GM18508 (cell line): ENCODE results near the gene GRIA3.

ENCODE experiments used
- ATAC-seq: cut with Tn5 transposase; IDR thresholded peaks from one replicate; pipeline ENCODE4 v1.9.1; 2021; ENCODE audit warnings: moderate number of reproducible peaks; ENCODE audit not compliant: insufficient read depth, unreplicated experiment

GRIA3 gene

DNA sequence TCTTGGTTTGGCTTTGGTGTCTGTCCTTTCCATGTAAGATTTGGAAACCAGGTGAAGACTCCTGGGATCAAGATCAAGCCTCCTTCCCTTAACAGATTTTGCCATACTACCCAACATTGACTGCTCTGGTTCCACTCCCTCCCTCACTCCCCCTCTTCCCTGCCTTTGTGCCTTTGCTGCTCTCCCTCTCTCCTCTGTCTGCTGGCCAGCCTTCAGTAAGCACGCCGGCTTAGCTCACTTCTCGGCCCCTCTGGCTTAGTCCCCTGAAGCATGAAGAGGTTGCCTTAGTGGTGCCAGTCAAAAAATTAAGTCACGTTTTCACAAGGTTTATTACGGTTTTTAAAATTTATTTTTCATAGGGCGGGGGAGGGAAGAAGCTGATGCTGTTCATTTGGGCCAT lies 6.0 kb downstream of the GRIA3 start:
- no peak for ATAC-seq

DNA sequence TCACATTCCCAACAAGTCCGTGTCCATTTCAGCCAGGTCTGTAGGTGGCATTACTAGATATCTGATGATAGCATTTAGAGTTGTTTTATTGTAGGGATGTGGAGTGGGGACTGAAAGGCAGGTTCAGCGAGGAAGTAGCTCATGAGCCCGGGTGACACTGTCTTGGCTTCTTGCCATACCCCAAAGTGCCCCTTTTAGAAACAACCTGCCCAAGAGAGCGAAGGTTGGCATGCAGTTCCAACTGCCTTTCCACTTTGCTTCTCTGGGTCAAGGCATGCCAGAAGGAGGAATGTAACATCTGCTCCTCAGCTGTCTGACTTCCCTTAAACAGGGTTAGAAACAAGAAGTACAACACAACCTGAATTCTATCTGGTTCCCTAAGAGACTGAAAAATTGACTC lies 9.0 kb downstream of the GRIA3 start:
- no peak for ATAC-seq

DNA sequence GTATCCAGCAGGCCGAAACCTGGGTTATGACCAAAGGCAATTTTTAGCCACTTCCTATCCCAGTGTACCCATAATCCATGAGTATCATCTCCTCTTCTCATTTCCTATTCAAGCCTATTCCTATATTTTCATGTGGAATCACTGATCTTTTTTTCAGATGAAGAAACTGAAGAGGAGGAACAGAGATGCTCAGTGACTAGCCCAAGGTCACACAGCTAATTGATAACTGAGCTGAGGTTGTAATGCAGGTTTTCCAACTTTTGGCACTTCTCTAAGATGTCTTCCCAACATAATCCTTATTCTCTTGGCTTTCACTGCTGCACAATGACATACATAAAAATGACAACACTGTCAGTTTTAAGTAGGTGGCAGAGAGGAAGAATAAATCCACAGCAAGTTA lies 15.3 kb downstream of the GRIA3 start:
- ATAC-seq = no peak

DNA sequence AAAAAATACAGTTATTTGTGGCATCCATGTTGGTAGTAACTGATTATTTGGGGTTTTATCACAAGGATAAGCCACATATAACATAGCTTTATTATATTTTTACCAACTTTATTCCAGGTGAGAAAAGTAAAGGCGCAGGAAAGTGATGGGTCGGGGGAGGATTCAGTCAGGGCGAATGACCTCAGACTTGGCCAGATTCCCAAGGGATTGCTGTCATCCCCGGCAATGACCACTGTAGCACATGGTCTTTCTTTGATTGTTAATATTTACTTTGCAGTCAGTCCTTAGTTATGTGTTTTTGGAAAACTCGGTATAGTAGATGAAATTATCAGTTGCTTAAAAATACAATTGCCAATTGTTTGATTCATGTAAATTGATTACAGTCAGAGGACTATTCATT lies 17.6 kb downstream of the GRIA3 start:
- no peak for ATAC-seq

DNA sequence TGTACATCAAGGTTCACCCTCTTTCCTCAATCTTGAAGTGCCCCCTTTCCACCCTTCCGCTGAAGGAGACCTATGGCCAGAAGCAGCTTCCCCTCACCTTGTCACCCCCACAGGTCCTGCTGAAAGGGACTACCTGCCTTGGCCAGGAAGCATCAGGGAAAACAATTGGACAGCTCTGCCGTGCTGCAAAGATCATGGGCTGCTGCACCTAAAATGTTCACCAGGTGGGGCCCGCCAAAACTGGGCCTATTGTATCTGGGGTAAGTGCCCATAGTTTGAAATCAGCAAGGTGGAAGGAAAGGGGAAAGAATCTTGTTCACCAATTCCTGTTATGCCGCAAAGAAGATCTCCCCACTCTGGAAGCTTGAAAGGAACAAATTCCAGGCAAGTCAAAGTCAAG lies 18.4 kb downstream of the GRIA3 start:
- no peak for ATAC-seq

DNA sequence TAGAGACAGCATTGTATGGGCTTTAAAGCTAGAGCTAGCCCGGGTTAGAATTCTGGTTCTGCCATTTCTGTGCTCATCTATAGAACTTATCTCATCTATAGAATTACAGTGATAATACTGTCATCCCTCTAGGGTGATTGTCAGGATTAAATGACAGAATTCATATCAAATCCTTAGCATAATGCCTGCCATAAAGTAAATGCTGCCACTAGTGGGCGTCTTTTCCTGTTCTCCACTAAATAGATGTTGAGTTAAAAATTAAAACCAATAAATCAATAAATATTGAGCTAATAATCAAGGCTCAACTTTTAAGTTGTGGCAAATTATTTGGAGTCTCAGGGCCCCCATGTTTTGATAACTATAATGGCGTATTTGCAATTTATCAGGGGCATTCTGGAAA lies 19.7 kb downstream of the GRIA3 start:
- no peak for ATAC-seq

DNA sequence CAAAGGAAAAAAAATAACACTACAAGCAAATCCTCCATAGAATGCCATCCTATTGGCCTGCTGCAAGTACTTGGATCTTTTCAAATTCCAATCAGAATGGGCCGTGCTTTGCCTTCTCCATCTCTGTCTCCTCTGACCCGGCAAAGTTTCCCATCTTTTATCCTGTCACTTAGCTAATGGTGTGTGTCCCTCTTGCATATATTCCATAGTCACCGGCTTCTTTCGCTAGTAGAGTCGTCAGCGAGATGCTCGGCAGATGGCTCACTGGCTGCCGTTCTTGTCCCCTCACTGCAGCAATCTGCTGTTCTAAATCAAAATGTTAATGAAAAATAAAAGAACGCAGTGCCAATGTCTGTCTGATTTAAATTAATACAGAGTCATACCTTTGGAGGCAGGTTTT lies 22.1 kb downstream of the GRIA3 start:
- no peak for ATAC-seq

DNA sequence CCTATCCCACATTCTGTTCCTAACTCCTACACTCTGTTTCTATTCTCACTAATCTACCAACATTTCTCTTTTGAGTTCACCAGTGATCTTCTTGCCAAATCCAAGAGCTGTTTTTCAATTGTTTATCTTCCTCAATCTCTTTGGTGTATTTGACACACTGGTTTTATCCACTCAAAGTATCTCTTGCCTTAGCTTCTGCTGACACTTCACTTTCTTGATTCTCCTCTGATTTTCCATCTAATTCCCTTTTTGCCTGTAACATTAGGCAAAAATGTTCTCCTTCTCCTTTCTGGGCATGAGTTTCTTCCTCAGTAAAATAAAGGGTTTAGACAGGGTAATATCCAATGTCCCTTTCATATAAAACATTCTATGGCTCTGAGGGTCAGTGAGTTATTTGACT lies 26.2 kb downstream of the GRIA3 start:
- no peak for ATAC-seq

DNA sequence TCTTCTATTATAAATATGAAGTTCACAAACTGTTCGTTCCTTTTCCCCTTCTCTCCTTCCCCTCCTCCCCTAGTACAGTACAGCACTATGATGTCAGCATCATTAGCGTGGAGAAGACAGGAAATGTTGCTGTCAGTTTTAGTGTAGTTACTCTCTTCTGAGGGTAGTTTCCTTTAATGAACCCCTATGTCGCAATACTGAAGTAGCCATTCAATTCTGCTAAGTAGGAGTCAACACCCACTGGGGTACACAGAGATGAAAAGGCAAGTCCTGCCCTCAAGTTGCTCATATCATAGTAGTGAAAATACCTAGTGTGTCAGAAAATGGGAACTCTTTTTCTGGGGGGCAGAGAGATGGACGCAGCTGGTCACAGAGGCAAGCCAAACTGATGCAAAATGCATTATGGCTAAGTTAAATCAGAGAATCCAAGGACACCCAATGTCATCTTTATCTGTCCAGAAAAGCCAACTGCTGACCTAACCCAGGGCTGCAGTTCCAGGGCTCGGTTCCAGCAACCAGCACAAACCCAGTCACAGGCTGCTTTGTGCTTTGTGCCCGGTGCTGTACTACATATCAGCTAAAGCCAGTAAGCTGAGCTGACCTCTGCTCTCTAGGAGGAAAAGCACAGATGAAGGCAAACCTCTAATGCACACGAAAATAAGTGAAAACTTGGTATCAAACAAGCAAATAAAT lies 31.5 kb downstream of the GRIA3 start:
- no peak for ATAC-seq

DNA sequence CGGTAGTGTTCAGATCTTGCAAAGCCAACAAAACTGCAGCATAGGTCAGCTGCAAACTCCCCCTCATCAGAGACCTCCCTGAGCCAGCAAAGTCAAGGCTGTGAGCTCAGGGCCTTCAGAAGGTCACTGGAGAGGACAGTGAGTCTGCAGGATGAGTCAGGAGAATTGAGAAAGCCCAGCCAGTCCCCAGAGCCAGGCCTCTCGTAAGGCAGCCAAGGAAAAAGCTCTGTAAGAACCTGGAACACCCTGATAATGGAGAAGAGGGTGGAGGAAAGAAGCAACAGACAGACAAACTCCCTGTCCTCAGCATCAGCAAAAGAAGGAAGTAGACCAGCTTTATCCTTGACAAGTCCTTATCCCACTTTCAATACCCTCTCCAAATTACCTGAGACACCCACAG lies 33.0 kb downstream of the GRIA3 start:
- no peak for ATAC-seq

DNA sequence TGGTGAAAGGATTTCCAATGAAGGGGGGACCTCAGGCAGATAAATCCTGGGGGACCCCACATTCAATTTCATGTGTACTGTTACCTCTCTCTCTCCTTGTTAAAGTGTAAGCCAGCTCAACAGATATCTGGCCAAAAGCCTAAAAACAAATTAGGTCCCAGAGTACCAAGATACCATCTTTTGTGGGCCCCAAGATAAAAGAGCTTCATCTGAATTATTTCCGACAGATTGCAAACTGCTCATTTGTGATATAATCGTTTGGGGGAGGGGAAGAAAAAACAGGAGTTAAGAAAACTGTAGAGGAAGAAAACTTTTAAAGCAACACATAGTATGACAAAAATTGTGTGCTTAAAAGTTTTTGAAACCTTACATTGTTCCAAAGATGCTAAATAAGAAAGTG lies 33.6 kb downstream of the GRIA3 start:
- ATAC-seq = no peak

DNA sequence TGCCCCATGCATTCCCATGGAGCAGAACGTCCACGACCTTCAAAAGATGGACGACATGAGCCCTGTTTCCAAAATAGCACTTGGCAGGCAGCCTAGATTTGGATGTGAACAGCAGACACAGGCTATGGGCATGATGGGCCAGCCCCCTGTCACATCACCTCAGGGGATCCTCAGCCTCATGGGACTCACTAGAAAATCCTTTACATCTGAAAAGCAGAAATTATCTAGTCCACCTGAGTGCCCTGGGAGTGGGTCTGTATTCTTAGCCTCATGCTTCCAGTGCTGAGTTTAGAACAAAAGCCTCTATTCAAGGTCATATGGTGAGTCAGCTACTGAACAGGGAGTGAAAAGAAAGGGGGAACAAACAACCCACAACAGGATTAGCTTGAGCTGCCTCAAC lies 35.8 kb downstream of the GRIA3 start:
- no peak for ATAC-seq

DNA sequence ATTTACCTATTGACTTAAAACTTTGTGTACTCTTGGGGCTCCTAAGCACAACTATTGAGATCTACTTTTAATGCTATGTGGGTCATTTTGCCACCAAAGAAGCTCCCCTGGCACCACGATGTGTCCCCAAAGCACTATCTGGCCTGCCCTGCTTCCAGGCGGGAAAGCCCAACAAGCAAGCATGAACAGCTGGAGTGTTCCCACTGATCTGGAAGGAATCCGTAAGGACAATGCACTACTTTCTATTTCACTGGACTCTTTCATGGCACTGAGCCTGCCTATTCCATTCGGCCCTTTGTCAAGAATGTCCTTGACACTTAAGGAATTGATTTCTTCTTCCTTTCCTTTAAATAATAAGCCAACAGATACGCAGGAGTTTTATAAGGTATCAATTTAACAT lies 38.8 kb downstream of the GRIA3 start:
- ATAC-seq = no peak

DNA sequence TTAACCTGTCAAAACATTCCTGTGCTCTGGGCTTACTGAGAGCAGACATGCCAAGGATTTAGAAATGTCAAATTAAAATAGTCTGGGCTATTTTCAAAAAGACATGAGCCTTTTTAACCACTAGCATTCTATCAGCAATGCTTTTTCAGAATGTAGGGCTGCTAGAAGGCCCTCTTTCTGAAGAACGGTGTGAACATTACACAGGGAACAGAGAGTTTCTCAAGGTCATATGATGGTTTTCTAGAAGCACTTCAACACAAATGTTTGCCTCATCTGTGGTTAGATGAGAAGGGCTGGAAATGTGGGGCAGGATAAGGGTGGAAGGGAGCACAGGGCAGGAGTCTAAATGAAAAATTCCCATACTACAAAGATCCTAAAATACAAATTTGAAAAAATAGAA lies 39.3 kb downstream of the GRIA3 start:
- no peak for ATAC-seq

DNA sequence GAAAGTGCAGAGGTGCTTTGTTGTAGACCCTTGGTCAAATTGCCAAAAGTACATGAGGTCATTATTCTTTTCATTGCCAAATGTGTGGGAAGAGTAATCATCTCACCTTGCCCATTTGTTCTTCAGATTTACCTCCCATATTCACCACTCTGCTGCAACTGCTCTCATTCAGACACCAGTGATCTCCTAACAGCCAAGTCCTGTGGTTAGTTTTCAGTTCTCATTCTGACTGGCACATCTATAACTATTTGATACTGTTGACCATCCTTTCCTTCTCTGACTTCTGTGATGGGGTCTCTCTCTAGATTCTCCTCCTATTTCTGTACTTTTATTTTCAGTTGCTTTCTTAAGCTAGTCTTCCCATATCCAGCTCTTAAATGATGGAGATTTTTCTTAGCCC lies 39.8 kb downstream of the GRIA3 start:
- peak; percentile 84 for ATAC-seq

DNA sequence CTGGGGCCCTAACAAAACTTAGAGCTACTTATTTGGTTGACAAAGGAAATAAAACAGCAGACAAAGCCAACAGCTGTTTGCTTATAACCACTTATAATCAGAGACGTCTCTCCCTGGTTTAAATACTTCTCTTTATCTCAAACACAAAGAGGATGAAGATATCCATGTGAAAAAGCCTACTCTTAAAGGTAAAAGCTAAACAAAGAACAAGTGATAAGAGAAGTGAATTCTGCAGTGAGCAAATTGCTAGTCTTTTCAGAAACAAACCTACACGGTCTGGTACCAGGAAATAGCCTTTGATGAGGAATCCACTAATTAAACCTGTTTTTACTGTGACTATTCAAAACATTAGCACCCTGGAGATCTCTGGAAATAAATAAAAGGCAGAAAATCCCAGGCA lies 46.7 kb downstream of the GRIA3 start:
- ATAC-seq = no peak

DNA sequence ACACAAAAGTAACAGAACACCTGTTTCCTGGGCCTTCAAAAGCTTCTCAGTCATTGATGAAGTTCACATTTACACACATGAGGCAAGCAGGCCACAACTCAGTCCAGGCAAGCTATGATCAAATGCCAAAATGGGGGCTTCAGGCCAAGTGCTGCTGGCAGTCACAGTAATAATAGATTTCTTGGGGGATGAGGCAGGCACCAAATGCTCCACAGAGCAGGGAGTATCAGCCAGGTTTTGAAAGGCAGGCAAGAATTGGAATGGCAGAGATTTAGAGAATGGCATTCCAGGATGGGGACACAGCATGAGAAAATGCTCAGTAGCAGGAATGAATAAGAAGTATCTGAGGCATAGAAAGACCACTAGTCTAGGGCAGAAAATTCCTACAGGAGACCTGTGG lies 52.8 kb downstream of the GRIA3 start:
- ATAC-seq = no peak

DNA sequence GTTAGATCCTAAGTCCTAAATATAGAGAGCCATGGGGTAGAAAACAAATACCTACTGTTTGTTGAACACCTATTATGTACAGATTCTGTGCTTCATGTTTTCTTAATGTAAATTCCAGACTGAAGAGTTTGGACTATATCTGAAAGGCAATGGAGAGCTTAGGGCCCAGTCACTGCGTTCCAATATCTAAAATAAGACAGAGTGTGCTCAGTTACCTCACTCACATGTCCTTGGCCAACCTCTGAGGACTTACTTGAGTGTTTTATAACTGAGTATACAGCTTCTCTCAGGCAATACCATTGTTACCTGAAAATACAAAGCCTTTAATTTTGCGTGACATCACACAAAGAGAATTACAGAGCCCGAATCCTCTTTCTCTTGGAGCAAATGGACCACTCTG lies 53.2 kb downstream of the GRIA3 start:
- ATAC-seq = no peak

DNA sequence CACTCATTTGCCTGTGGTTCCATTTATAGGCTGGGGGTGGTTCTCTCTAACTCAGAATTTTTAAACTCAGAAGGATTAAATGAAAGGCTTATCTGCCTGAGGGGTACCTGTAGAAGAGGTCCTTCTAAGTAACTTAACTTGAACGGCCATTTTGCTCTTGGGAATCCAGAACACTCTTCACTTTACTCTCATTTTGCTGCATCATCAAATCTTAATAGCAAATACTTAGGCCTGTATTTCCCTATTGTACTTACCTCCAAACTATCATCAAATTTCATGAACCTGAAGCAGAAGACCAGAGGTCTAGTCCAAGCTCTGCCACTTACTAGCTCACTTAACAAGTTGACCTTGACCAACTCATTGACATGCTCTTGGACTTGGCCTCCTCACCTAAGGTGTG lies 70.4 kb downstream of the GRIA3 start:
- no peak for ATAC-seq

DNA sequence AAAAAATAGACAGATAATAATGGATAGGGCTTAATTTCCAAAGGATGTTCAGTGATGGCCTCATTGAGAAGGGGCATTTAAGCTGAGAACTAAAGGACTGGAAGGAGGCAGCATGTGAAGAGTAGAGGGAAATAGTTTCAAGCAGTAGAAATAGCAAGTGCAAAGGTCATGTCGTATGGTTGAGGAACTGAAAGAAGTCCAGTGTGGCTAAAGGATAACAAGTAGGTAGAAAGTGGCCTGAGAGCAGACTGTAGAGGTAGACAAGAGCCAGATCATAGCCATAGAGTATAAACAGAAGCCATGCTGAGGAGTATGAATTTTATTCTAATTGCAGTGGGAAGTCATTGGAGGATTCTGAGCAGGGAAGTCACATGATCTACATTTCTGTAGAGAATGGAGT lies 72.3 kb downstream of the GRIA3 start:
- ATAC-seq = peak; percentile 89

DNA sequence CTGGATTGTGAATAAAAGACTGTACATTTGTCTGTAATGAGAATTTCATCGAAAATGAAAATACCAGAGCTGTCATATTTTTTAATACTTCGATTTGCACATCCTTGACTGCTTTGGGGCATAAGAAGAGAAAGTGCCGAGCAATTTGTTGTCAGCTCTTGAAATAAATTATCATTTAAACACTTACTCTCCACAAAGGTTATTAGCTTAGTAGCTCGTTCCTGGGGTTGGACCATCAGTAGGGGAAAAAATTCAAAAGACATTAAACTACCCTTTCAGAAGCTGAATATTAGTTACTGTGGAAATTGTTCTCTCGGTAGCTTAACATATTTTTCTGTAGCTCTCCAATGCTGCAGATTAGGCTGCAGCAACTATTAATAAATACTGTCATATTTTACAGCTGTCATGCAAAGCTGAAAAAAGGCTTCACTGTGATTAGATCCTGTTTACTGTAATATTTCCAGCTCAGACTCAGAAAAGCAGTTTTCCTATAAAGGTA lies 76.9 kb downstream of the GRIA3 start:
- ATAC-seq = no peak

DNA sequence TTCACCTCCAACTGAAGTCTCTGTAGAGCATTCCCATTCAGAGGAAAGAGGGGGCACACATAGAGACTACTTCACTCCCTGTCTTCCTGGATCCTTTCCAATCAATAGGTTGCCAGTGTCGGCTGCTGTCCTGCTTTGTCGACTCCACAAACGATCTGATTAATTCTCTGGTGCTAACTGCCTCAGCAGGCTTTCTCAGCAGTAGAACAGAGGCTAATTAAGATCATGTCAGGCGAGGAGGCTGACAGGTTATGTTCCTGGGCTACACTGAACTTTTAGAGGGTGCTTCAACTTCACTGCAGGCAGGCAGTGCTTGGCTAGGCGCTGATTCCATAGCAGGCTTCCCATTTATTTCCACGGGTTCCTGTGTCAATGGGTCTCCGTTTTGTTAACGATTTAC lies 79.2 kb downstream of the GRIA3 start:
- ATAC-seq = no peak

DNA sequence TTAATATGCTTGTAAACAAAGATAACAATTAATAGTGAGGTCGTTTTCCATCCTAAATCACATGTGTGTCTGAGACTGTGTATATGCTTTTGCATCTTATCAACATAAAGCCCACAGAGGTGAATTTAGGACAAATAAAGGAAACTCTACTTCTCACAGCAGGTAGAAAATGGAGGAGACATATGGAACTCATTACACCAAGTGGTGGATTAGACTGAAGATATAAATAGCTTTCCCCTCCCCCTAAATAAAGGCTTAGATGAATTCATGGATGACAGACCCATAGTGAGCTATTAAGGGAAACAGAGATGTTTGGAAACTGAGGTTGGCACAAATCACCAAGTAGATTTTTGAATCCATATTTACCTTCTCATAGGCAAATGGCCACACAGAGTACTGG lies 79.7 kb downstream of the GRIA3 start:
- no peak for ATAC-seq
